Measurements from ENCODE around the gene PLCZ1.
"Not testable (repeated sequence)": the region's sequence is repeated elsewhere in the genome, so short reads cannot be mapped to it uniquely, and the experiment has no call there.

Gene PLCZ1, protein sequence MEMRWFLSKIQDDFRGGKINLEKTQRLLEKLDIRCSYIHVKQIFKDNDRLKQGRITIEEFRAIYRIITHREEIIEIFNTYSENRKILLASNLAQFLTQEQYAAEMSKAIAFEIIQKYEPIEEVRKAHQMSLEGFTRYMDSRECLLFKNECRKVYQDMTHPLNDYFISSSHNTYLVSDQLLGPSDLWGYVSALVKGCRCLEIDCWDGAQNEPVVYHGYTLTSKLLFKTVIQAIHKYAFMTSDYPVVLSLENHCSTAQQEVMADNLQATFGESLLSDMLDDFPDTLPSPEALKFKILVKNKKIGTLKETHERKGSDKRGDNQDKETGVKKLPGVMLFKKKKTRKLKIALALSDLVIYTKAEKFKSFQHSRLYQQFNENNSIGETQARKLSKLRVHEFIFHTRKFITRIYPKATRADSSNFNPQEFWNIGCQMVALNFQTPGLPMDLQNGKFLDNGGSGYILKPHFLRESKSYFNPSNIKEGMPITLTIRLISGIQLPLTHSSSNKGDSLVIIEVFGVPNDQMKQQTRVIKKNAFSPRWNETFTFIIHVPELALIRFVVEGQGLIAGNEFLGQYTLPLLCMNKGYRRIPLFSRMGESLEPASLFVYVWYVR

DNA sequence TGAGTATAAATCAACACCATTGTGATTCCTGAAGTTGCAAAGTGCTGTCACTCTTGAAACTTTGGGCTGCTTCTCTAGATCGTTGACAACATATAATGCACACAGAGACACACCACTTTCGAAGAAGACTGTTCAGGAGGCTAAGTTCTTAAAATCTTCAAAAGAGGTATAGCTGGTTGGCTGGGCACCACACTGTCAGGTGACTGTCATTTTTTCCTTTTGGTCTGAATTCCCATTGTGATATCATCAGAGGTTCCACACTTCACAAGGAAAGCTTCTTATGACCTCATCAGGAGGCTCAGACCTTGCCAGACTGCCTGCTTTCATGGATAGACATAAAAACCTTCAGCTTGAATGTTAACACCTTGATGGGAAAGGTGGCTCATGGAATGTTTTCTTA is at the start of gene PLCZ1, which contains the start of gene CAPZA3:
PLCZ1 (minus strand) TSS at position 194 of the 400 bp plus-strand sequence. CDS start 641 bp downstream, outside the sequence.
CAPZA3 (plus strand) TSS at position 301 of the 400 bp plus-strand sequence. CDS start 150 bp downstream, outside the sequence.
- no peak within 1 kb of the TSS for H3K27ac ChIP-seq (ENCODE audit: low read depth, low read length)
- H3K79me2 ChIP-seq (ENCODE audit: control insufficient read depth, low read length), result no peaks in the 10 kb centered on the region
- H3K4me1 ChIP-seq (ENCODE audit: control insufficient read depth, low read length), result no peaks in the 10 kb centered on the region
- no peak within 1 kb of the TSS for H3K4me3 ChIP-seq (ENCODE audit: low read length)
- TF ChIP-seq, protein P1, sequence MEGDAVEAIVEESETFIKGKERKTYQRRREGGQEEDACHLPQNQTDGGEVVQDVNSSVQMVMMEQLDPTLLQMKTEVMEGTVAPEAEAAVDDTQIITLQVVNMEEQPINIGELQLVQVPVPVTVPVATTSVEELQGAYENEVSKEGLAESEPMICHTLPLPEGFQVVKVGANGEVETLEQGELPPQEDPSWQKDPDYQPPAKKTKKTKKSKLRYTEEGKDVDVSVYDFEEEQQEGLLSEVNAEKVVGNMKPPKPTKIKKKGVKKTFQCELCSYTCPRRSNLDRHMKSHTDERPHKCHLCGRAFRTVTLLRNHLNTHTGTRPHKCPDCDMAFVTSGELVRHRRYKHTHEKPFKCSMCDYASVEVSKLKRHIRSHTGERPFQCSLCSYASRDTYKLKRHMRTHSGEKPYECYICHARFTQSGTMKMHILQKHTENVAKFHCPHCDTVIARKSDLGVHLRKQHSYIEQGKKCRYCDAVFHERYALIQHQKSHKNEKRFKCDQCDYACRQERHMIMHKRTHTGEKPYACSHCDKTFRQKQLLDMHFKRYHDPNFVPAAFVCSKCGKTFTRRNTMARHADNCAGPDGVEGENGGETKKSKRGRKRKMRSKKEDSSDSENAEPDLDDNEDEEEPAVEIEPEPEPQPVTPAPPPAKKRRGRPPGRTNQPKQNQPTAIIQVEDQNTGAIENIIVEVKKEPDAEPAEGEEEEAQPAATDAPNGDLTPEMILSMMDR (IDR thresholded peaks at IDR 0.05; ENCODE audit: low read depth, low read length, poor library complexity, severe bottlenecking), result no peak
- TF ChIP-seq EZH2phosphoT487 (IDR thresholded peaks at IDR 0.05; ENCODE audit: borderline replicate concordance, low read length), result no peak
- peaks cover 3% of the 10 kb centered on the region; the same call in 1 of the 2 replicates for H3K9me3 ChIP-seq (ENCODE audit: control insufficient read depth, insufficient read depth, low read length)
- H3K4me2 ChIP-seq (ENCODE audit: low read length), result no peak within 1 kb of the TSS
- H3F3A ChIP-seq (ENCODE audit: control insufficient read depth, insufficient read depth), result no peaks in the 10 kb centered on the region
- no peaks in the 10 kb centered on the region for H3K36me3 ChIP-seq (ENCODE audit: control insufficient read depth, low read length)
- no peaks in the 10 kb centered on the region for H3K9me2 ChIP-seq (replicated peaks; ENCODE audit: control insufficient read depth, low read length)
- H4K20me1 ChIP-seq (ENCODE audit: control insufficient read depth, insufficient read depth, low read depth, low read length), result no peaks in the 10 kb centered on the region
- H3K27me3 ChIP-seq (ENCODE audit: control insufficient read depth, low read length), result no peaks in the 10 kb centered on the region

DNA sequence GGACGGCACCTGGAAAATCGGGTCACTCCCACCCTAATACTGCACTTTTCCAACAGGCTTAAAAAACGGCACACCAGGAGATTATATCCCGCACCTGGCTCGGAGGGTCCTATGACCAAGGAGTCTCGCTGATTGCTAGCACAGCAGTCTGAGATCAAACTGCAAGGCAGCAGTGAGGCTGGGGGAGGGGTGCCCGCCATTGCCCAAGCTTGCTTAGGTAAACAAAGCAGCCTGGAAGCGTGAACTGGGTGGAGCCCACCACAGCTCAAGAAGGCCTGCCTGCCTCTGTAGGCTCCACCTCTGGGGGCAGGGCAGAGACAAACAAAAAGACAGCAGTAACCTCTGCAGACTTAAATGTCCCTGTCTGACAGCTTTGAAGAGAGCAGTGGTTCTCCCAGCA is 47.7 kb upstream of the PLCZ1 start:
- not testable (repeated sequence) for H4K20me1 ChIP-seq (ENCODE audit: control insufficient read depth, insufficient read depth, low read depth, low read length); H3K9me2 ChIP-seq (replicated peaks; ENCODE audit: control insufficient read depth, low read length); H3K4me2 ChIP-seq (ENCODE audit: low read length); H3K27me3 ChIP-seq (ENCODE audit: control insufficient read depth, low read length); H3K4me1 ChIP-seq (ENCODE audit: control insufficient read depth, low read length); H3F3A ChIP-seq (ENCODE audit: control insufficient read depth, insufficient read depth); H3K4me3 ChIP-seq (ENCODE audit: low read length); H3K79me2 ChIP-seq (ENCODE audit: control insufficient read depth, low read length); H3K36me3 ChIP-seq (ENCODE audit: control insufficient read depth, low read length); H3K9me3 ChIP-seq (ENCODE audit: control insufficient read depth, insufficient read depth, low read length); H3K27ac ChIP-seq (ENCODE audit: low read depth, low read length)

DNA sequence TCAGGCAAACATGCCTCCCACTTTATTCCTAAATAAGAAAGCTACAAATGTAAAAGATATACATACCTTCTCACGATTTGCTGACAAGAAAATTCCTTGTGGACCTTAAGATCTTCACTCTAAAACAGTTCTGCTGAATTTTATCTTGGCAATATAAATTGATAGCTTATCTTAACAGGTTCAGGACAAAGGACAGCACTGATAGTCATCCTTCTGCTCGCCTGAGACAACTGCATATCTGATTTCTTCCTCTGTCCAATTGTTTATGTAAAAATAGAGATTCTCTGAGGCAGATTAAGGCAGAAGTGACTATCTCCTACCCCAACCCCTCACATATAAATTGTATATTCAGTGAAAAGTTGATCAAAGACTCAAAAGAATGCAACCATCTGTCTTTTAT is 45.0 kb upstream of the PLCZ1 start:
- Histone ChIP-seq H3K9me2 (replicated peaks; ENCODE audit: control insufficient read depth, low read length) (no peaks in the 10 kb centered on the region), H3K36me3 (ENCODE audit: control insufficient read depth, low read length) (no peaks in the 10 kb centered on the region), H3K4me3 (ENCODE audit: low read length) (no peak overlapping the region), H3K79me2 (ENCODE audit: control insufficient read depth, low read length) (no peaks in the 10 kb centered on the region), H3K4me2 (ENCODE audit: low read length) (no peak overlapping the region), H3F3A (ENCODE audit: control insufficient read depth, insufficient read depth) (no peaks in the 10 kb centered on the region), H3K9me3 (ENCODE audit: control insufficient read depth, insufficient read depth, low read length) (no peaks in the 10 kb centered on the region), H3K27ac (ENCODE audit: low read depth, low read length) (no peak overlapping the region), H3K4me1 (ENCODE audit: control insufficient read depth, low read length) (no peaks in the 10 kb centered on the region), H4K20me1 (ENCODE audit: control insufficient read depth, insufficient read depth, low read depth, low read length) (no peaks in the 10 kb centered on the region), H3K27me3 (ENCODE audit: control insufficient read depth, low read length) (no peaks in the 10 kb centered on the region)
- no peak for TF ChIP-seq EZH2phosphoT487 (IDR thresholded peaks at IDR 0.05; ENCODE audit: borderline replicate concordance, low read length)
- TF ChIP-seq, protein P1 (IDR thresholded peaks at IDR 0.05; ENCODE audit: low read depth, low read length, poor library complexity, severe bottlenecking), result no peak

DNA sequence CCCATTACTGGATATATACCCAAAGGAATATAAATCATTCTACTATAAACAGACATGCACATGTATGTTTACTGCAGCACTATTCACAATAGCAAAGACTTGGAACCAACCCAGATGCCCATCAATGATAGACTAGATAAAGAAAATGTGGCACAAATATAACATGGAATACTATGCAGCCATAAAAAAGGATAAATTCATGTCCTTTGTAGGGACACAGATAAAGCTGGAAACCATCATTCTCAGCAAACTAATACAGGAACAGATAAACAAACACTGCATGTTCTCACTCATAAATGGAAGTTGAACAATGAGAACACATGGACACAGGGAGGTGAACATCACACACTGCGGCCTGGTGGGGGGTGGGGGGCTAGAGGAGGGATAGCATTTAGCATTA is 28.7 kb upstream of the PLCZ1 start:
- not testable (repeated sequence) for H3K36me3 ChIP-seq (ENCODE audit: control insufficient read depth, low read length); H3K4me2 ChIP-seq (ENCODE audit: low read length); H3K4me1 ChIP-seq (ENCODE audit: control insufficient read depth, low read length); H3F3A ChIP-seq (ENCODE audit: control insufficient read depth, insufficient read depth); H3K9me2 ChIP-seq (replicated peaks; ENCODE audit: control insufficient read depth, low read length); H3K79me2 ChIP-seq (ENCODE audit: control insufficient read depth, low read length); H3K27ac ChIP-seq (ENCODE audit: low read depth, low read length); H3K4me3 ChIP-seq (ENCODE audit: low read length); H3K27me3 ChIP-seq (ENCODE audit: control insufficient read depth, low read length); H3K9me3 ChIP-seq (ENCODE audit: control insufficient read depth, insufficient read depth, low read length); H4K20me1 ChIP-seq (ENCODE audit: control insufficient read depth, insufficient read depth, low read depth, low read length)
